Stomach (tissue), 9 donors: ENCODE data around the gene ATP5MC3. TPM values are rescaled to one million over a fixed set of nuclear protein-coding genes. Genes with fewer than 3 reads are reported as not detected.

ENCODE experiments used
- DNase-seq, 2 donors: peaks; one replicate each; pipeline versions ENCODE4 v3.0.0 to v3.0.0-alpha.2; 2013 to 2019
- H3K27ac ChIP-seq, 5 donors: fragments of 200-600 bp in 4 of 5; sonication (generic) in 4 of 5; one replicate each; pipeline ENCODE4 v1.5.1; 2013 to 2019; ENCODE audit warnings: mild to moderate bottlenecking in 1 of 5, moderate library complexity in 1 of 5
- H3K27me3 ChIP-seq, 3 donors: fragments of 200-600 bp; sonication (generic); one replicate each; pipeline ENCODE4 v1.5.1; 2017 to 2019; ENCODE audit warnings: mixed run types in 1 of 3
- H3K36me3 ChIP-seq, 4 donors: fragments of 200-600 bp; sonication (generic); 1 replicate in 3 of 4; 2 replicates in 1 of 4; pipeline ENCODE4 v1.5.1; 2016 to 2019
- H3K4me1 ChIP-seq, 4 donors: fragments of 200-600 bp; sonication (generic); one replicate each; pipeline ENCODE4 v1.5.1; 2016 to 2019
- H3K4me3 ChIP-seq, 4 donors: fragments of 200-600 bp; sonication (generic) in 3 of 4; one replicate each; pipeline ENCODE4 v1.5.1; 2016 to 2019; ENCODE audit warnings: mild to moderate bottlenecking in 1 of 4
- H3K9me3 ChIP-seq, 4 donors: fragments of 200-600 bp; sonication (generic); one replicate each; pipeline ENCODE4 v1.5.1; 2016 to 2019
- EP300 ChIP-seq: sonication (generic); formaldehyde crosslinking; IDR thresholded peaks from one replicate; pipeline ENCODE4 v1.6.1; 2017; ENCODE audit warnings: antibody characterized with exemption
- POLR2A ChIP-seq, 4 donors: fragments of 450-650 bp; IDR thresholded peaks; one replicate each; pipeline ENCODE4 v1.6.1; 2016; ENCODE audit warnings: antibody characterized with exemption in 4 of 4, control low read depth in 2 of 4, mild to moderate bottlenecking in 1 of 4, moderate library complexity in 1 of 4
- POLR2AphosphoS5 ChIP-seq, 3 donors: sonication (generic); formaldehyde crosslinking; IDR thresholded peaks; one replicate each; pipeline ENCODE4 v1.6.1; 2016; ENCODE audit warnings: antibody characterized with exemption in 3 of 3
- WGBS, 5 donors: extraction: QIAGEN DNeasy Blood & Tissue Kit in 3 of 5; methylation state at CpG; one replicate each; pipeline versions ENCODE4 v1.1.5 to v1.1.7; 2013 to 2018; 5-methylcytosine and 5-hydroxymethylcytosine counted together
- intact Hi-C: fragments of 100-400 bp; cut with DNase I; formaldehyde crosslinking; loops from one replicate; pipeline ENCODE4 v1.15.1; 2023; ENCODE audit warnings: low total_unique reads
- polyA plus RNA-seq, 3 donors: library from polyadenylated mRNA; stranded (reverse); fragments of 200-250 nt; gene quantifications; one replicate each; pipeline ENCODE4 v1.2.3, GENCODE V29; 2013
- total RNA-seq, 5 donors: library from RNA; depleted of rRNA; stranded (reverse); fragments of >200 nt; gene quantifications; one replicate each; pipeline versions ENCODE4 v1.1.0 to v1.2.3, GENCODE V29; 2014 to 2016
- TF ChIP-seq, protein P1 (sequence below), 7 experiments: fragments of 450-650 bp in 4 of 7; fragments of 200-600 bp in 3 of 7; sonication (generic) in 3 of 7; IDR thresholded peaks; one replicate each; pipeline ENCODE4 v1.5.1; 2016 to 2019; ENCODE audit warnings: antibody characterized with exemption in 7 of 7, control low read depth in 2 of 7, mild to moderate bottlenecking in 1 of 7
- donor health status: healthy with polysubstance abuse.
- donor health status: Bipolar disorder and iron deficiency.
- donor health status: healthy.

ATP5MC3 gene
- total and polyA plus RNA-seq, 8 donors: 39.4 to 383 (median 141) TPM

- 26 to 33% (median 29%) methylated on average over 12 of the region's 12 CpGs for WGBS, 5 donors
- intact Hi-C loops: loop anchor here (5.0 kb wide), 1 partner anchor 73 kb away; no protein-coding TSS in a partner anchor
- DNase-seq: peak; percentile 59 to 74
- Histone ChIP-seq H3K4me3 (no peak overlapping the region), H3K4me1 (peaks cover 0 to 5% (median 0%) of the 10 kb centered on the region in 4 donors), H3K9me3 (peaks cover 0 to 9% (median 4%) of the 10 kb centered on the region in 4 donors), H3K27me3 (peaks cover 0 to 10% (median 0%) of the 10 kb centered on the region in 3 donors), H3K27ac (no peak overlapping the region), H3K36me3 (no peaks in the 10 kb centered on the region)
- TF ChIP-seq, protein P1, sequence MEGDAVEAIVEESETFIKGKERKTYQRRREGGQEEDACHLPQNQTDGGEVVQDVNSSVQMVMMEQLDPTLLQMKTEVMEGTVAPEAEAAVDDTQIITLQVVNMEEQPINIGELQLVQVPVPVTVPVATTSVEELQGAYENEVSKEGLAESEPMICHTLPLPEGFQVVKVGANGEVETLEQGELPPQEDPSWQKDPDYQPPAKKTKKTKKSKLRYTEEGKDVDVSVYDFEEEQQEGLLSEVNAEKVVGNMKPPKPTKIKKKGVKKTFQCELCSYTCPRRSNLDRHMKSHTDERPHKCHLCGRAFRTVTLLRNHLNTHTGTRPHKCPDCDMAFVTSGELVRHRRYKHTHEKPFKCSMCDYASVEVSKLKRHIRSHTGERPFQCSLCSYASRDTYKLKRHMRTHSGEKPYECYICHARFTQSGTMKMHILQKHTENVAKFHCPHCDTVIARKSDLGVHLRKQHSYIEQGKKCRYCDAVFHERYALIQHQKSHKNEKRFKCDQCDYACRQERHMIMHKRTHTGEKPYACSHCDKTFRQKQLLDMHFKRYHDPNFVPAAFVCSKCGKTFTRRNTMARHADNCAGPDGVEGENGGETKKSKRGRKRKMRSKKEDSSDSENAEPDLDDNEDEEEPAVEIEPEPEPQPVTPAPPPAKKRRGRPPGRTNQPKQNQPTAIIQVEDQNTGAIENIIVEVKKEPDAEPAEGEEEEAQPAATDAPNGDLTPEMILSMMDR (IDR thresholded peaks at IDR 0.05): peak in 5 of 7 experiments; percentile 34 to 45 (median 37)
- TF ChIP-seq POLR2AphosphoS5 (IDR thresholded peaks at IDR 0.05) (no peak), POLR2A (IDR thresholded peaks at IDR 0.05) (no peak), EP300 (no peak)
Observed at GRCh38 chr2:175203621-175204496, 22.3 kb upstream of the ATP5MC3 start.

GRCh38 chr2:175195012-175195411 lies 13.5 kb upstream of the ATP5MC3 start:
- TF ChIP-seq, protein P1 (IDR thresholded peaks at IDR 0.05): no peak
- TF ChIP-seq POLR2A (IDR thresholded peaks at IDR 0.05) (no peak), EP300 (no peak), POLR2AphosphoS5 (IDR thresholded peaks at IDR 0.05) (no peak)
- Histone ChIP-seq H3K27me3 (no peaks in the 10 kb centered on the region), H3K9me3 (peaks cover 0 to 10% (median 3%) of the 10 kb centered on the region in 4 donors), H3K27ac (no peak overlapping the region), H3K4me1 (no peaks in the 10 kb centered on the region), H3K4me3 (no peak overlapping the region), H3K36me3 (no peaks in the 10 kb centered on the region)
- intact Hi-C loops: no loop called here
- DNase-seq: no peak

- intact Hi-C loops: no loop called here
- no peak for TF ChIP-seq EP300
- DNase-seq: no peak
- H3K27ac ChIP-seq: no peak overlapping the region
- WGBS, 5 donors: 19 to 50% (median 44%) methylated on average over 1 of the region's 1 CpG
- H3K4me1 ChIP-seq: no peaks in the 10 kb centered on the region
- H3K36me3 ChIP-seq: no peaks in the 10 kb centered on the region
- H3K4me3 ChIP-seq: no peak overlapping the region
- H3K9me3 ChIP-seq: peaks cover 0 to 4% (median 0%) of the 10 kb centered on the region in 4 donors
- H3K27me3 ChIP-seq: no peaks in the 10 kb centered on the region
Observed at GRCh38 chr2:175188761-175189160, 7.3 kb upstream of the ATP5MC3 start.

DNA sequence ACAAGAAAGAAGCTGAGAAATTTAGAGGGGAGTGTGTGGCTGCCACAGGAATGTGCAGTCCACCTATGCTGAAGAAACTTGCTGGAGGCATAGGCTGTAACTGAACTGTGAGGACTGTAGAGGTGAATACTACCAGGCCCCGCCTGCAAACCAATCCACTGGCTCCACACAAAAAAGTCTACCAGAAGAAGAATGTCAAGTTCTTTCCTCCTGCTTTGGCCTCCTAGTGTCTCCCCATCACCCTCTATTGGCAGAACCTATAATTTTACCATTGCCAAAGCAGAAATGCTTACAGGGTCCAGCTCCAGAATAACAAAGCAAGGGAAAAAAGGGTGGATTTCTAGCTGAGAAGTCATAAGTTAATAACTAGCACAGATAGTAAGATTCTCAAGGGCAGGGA lies 5.9 kb upstream of the ATP5MC3 start:
- WGBS, 5 donors: 93 to 100% (median 100%) methylated on average over 1 of the region's 1 CpG
- H3K4me3 ChIP-seq: no peak overlapping the region
- H3K9me3 ChIP-seq: peaks cover 0 to 4% (median 0%) of the 10 kb centered on the region in 4 donors
- H3K36me3 ChIP-seq: no peaks in the 10 kb centered on the region
- intact Hi-C loops: no loop called here
- no peak for DNase-seq
- TF ChIP-seq POLR2A (IDR thresholded peaks at IDR 0.05) (no peak), POLR2AphosphoS5 (IDR thresholded peaks at IDR 0.05) (no peak), EP300 (no peak)
- TF ChIP-seq, protein P1 (IDR thresholded peaks at IDR 0.05): no peak
- no peak overlapping the region for H3K27ac ChIP-seq
- no peaks in the 10 kb centered on the region for H3K4me1 ChIP-seq
- H3K27me3 ChIP-seq: no peaks in the 10 kb centered on the region

DNA sequence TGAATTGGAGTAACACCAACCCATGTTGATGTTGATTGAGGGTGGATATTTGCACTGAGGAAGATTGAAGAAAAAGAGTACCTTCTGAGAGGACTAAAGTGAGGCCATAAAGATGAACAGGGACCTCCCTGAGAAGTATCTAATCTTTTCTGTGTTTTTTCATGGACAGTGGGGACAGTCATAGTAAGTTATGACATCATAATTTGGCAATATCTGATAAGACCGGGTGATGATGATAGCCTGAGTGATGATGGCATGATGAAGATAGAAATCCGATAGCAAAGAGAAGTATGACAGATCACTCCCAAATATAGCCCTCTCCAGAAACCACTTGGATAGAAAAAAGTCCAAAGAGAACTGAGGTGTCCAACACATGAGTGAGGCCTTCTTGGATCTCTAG lies 2.2 kb upstream of the ATP5MC3 start:
- WGBS, 5 donors: 75 to 89% (median 85%) methylated on average over 2 of the region's 2 CpGs
- Histone ChIP-seq H3K27ac (no peak overlapping the region), H3K4me3 (no peak overlapping the region), H3K36me3 (peaks cover 11 to 15% (median 13%) of the 10 kb centered on the region in 4 donors), H3K27me3 (no peaks in the 10 kb centered on the region), H3K4me1 (peaks cover 0 to 29% (median 20%) of the 10 kb centered on the region in 4 donors), H3K9me3 (no peaks in the 10 kb centered on the region)
- DNase-seq: no peak
- TF ChIP-seq, protein P1 (IDR thresholded peaks at IDR 0.05): no peak
- TF ChIP-seq POLR2AphosphoS5 (IDR thresholded peaks at IDR 0.05) (no peak), EP300 (no peak), POLR2A (IDR thresholded peaks at IDR 0.05) (no peak)
- intact Hi-C loops: no loop called here
